ENCODE data around the gene RAB35.

DNA sequence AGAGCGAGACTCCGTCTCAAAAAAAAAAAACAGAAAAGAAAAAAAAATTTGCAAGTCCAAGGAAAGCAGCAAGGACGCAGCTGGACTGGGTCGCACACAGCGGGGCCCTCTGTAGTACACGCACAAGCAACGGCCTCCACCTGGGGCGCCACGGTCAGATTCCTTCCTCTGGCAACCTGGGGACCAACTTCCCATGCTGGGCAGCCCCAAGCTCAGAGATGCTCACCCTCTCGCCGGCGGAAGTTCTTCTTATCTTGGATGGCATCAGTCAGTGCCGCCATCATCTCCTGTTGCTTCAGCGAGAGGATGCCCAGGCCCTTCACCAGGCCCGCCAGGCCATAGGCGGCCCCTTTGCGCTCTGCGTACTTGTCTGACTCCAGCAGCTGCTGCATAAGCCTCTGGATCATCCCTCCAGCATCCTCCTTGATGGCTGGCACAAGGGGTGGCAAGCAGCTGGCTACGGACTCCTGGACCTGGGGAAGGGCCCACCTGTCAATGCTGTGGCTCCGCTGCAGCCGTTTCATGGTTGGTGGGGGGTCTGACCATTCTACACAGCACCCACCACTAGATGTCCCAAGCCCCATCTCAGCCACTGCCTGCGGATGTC lies 34.5 kb upstream of the RAB35 start:
- TF ChIP-seq CTCF (conservative IDR thresholded peaks at IDR 0.05; ENCODE audit: low read depth in 2 of 2) (no peak), JUNB (IDR thresholded peaks at IDR 0.05; ENCODE audit: unreplicated experiment) (no peak), EZH2phosphoT487 (IDR thresholded peaks at IDR 0.05; ENCODE audit: unreplicated experiment) (no peak), REST (IDR thresholded peaks at IDR 0.05; ENCODE audit: unreplicated experiment) (no peak), POLR2AphosphoS5 (IDR thresholded peaks at IDR 0.05; ENCODE audit: low read depth) (no peak), EZH2 (IDR thresholded peaks at IDR 0.05; ENCODE audit: low read depth, unreplicated experiment) (no peak), CREB1 (CRISPR knock-in tag; IDR thresholded peaks at IDR 0.05; ENCODE audit: low read depth) (no peak)

All from GM23338 (cell line).